Activated CD8-positive, alpha-beta memory T cell treated with anti-CD3 and anti-CD28 coated beads, Interleukin-2, amount 50 U/mL, for 4 hours (primary cell): ENCODE results near the gene BSN.

Source experiments
- DNase-seq: peaks from one replicate; pipeline ENCODE4 v3.0.0-alpha.2; 2020

The BSN gene

GRCh38 chr3:49656541-49657112 is 102.3 kb downstream of the BSN start:
- DNase-seq = no peak

GRCh38 chr3:49657208-49657915 is 103.1 kb downstream of the BSN start:
- DNase-seq = no peak

GRCh38 chr3:49658711-49659110 is 104.4 kb downstream of the BSN start:
- DNase-seq = no peak

GRCh38 chr3:49659756-49660155 is 105.5 kb downstream of the BSN start:
- no peak for DNase-seq

GRCh38 chr3:49661281-49661680 is 107.0 kb downstream of the BSN start:
- no peak for DNase-seq

GRCh38 chr3:49662021-49662420 is 107.7 kb downstream of the BSN start:
- no peak for DNase-seq

- DNase-seq = no peak
Measured at GRCh38 chr3:49662720-49663413, 108.6 kb downstream of the BSN start.

- DNase-seq = no peak
Measured at GRCh38 chr3:49663831-49664230, 109.6 kb downstream of the BSN start.

GRCh38 chr3:49664300-49664699 is 110.0 kb downstream of the BSN start:
- no peak for DNase-seq

- no peak for DNase-seq
Measured at GRCh38 chr3:49665822-49666519, 111.7 kb downstream of the BSN start.

- no peak for DNase-seq
Measured at GRCh38 chr3:49666592-49666991, 112.3 kb downstream of the BSN start.

- no peak for DNase-seq
Measured at GRCh38 chr3:49667701-49668413, 113.6 kb downstream of the BSN start.

- DNase-seq = no peak
Measured at GRCh38 chr3:49668414-49668797, 114.1 kb downstream of the BSN start.

- DNase-seq = no peak
Measured at GRCh38 chr3:49668861-49669260, 114.6 kb downstream of the BSN start.

- no peak for DNase-seq
Measured at GRCh38 chr3:49669352-49669751, 115.1 kb downstream of the BSN start.

GRCh38 chr3:49670940-49671290 is 116.6 kb downstream of the BSN start:
- no peak for DNase-seq

GRCh38 chr3:49671291-49672288 is 117.3 kb downstream of the BSN start:
- peak; percentile 74 for DNase-seq

GRCh38 chr3:49673121-49673714 is 118.9 kb downstream of the BSN start:
- no peak for DNase-seq

GRCh38 chr3:49673715-49674496 is 119.6 kb downstream of the BSN start, which contains the start of gene APEH:
APEH (plus strand) TSS chr3:49674351; CDS start chr3:49674402, 51 bp downstream.
- DNase-seq = peak; percentile 97

- DNase-seq = peak; percentile 37
Measured at GRCh38 chr3:49674497-49674983, 120.3 kb downstream of the BSN start.
